ENCODE measurements around the gene CCDC121.
"Not testable (repeated sequence)": the region's sequence is repeated elsewhere in the genome, so short reads cannot be mapped to it uniquely, and the experiment has no call there.

The CCDC121 gene

GRCh38 chr2:27634291-27634690, 5.5 kb upstream of the CCDC121 start:
- no peak for DNase-seq

GRCh38 chr2:27630257-27630656, 1.4 kb upstream of the CCDC121 start:
- DNase-seq = not testable (repeated sequence)

GRCh38 chr2:27627963-27628766, 647 bp downstream of the CCDC121 start:
- DNase-seq = no peak

GRCh38 chr2:27626921-27627320, 1.9 kb downstream of the CCDC121 start:
- not testable (repeated sequence) for DNase-seq

GRCh38 chr2:27626323-27626722, 2.5 kb downstream of the CCDC121 start:
- DNase-seq = not testable (repeated sequence)

GRCh38 chr2:27624943-27625342, 3.9 kb downstream of the CCDC121 start:
- no peak for DNase-seq

GRCh38 chr2:27622921-27623384, 5.9 kb downstream of the CCDC121 start:
- DNase-seq = no peak

GRCh38 chr2:27621524-27621923, 7.3 kb downstream of the CCDC121 start:
- no peak for DNase-seq

GRCh38 chr2:27615316-27615715, 13.5 kb downstream of the CCDC121 start:
- no peak for DNase-seq

- no peak for DNase-seq
Measured at GRCh38 chr2:27613985-27614384, 14.8 kb downstream of the CCDC121 start.

GRCh38 chr2:27606611-27607010, 22.2 kb downstream of the CCDC121 start:
- DNase-seq = no peak

GRCh38 chr2:27596627-27597026, 32.2 kb downstream of the CCDC121 start:
- no peak for DNase-seq

- DNase-seq = not testable (repeated sequence)
Measured at GRCh38 chr2:27595412-27595811, 33.4 kb downstream of the CCDC121 start.

- not testable (repeated sequence) for DNase-seq
Measured at GRCh38 chr2:27594020-27594703, 34.6 kb downstream of the CCDC121 start.

- no peak for DNase-seq
Measured at GRCh38 chr2:27593240-27593639, 35.6 kb downstream of the CCDC121 start.

- no peak for DNase-seq
Measured at GRCh38 chr2:27591745-27592144, 37.1 kb downstream of the CCDC121 start.

GRCh38 chr2:27588308-27588707, 40.5 kb downstream of the CCDC121 start:
- no peak for DNase-seq

GRCh38 chr2:27587025-27587424, 41.8 kb downstream of the CCDC121 start:
- no peak for DNase-seq

GRCh38 chr2:27584597-27584996, 44.2 kb downstream of the CCDC121 start:
- DNase-seq = no peak

GRCh38 chr2:27583390-27583915, 45.4 kb downstream of the CCDC121 start:
- no peak for DNase-seq

GRCh38 chr2:27582695-27583389, 46.0 kb downstream of the CCDC121 start, which contains the start of gene ZNF512:
TSS of gene ZNF512 (plus strand) at chr2:27583042. CDS start at chr2:27583113, 71 bp downstream.
- DNase-seq = peak; percentile 83

- DNase-seq = no peak
Measured at GRCh38 chr2:27582129-27582694, 46.6 kb downstream of the CCDC121 start.
